Mucosa of descending colon (tissue), 3 donors: Measurements from ENCODE around the gene GEMIN8. TPM values are rescaled to one million over a fixed set of nuclear protein-coding genes. Genes with fewer than 3 reads are reported as not detected.

ENCODE experiments used
- ATAC-seq: fragments of 200-7000 bp; cut with Tn5 transposase; one replicate; pipeline ENCODE4 v1.9.1; 2020; ENCODE audit warnings: mild to moderate bottlenecking, moderate library complexity
- DNase-seq, 3 donors: peaks; one replicate each; pipeline ENCODE4 v3.0.0-alpha.2; 2020
- H3K36me3 ChIP-seq: fragments of 200-600 bp; one replicate; pipeline ENCODE4 v1.8.0; 2021; ENCODE audit warnings: low read depth, mild to moderate bottlenecking
- H3K4me1 ChIP-seq: fragments of 200-600 bp; one replicate; pipeline ENCODE4 v1.8.0; 2021; ENCODE audit warnings: low read depth, mild to moderate bottlenecking
- H3K4me3 ChIP-seq: fragments of 200-600 bp; one replicate; pipeline ENCODE4 v1.8.0; 2021; ENCODE audit warnings: mild to moderate bottlenecking
- H3K9me3 ChIP-seq: fragments of 200-600 bp; one replicate; pipeline ENCODE4 v1.8.0; 2021; ENCODE audit warnings: mild to moderate bottlenecking
- CTCF ChIP-seq: fragments of 200-600 bp; IDR thresholded peaks from one replicate; pipeline ENCODE4 v1.8.0; 2022; ENCODE audit warnings: antibody characterized with exemption, mild to moderate bottlenecking
- intact Hi-C, 2 donors: fragments of 100-400 bp; cut with DNase I in 1 of 2; cut with micrococcal nuclease in 1 of 2; formaldehyde crosslinking; loops; one replicate each; pipeline versions ENCODE4 v1.11.0 to v1.11.1; 2022; cut with DNase I, micrococcal nuclease
- total RNA-seq, 3 donors: library from RNA; stranded (reverse); fragmentation: NEBNext Ultra II Directional in 2 of 3; extraction: Animal tissue kit (Norgen Biotek cat#: 25700) in 2 of 3; gene quantifications; one replicate each; pipeline versions ENCODE4 v1.2.1 to v1.2.4, GENCODE V29; 2021 to 2023
- donor health status: DM: no; HTN: no; CAD: no; lungs with moderate emphysema.
- donor health status: DM: no; HTN: no; CAD: no.
- donor health status: DM: no; HTN: yes; CAD: no.

GEMIN8 gene
- total RNA-seq, 3 donors from 2014 or later: 13.5 to 15.9 (median 14.9) TPM

DNA sequence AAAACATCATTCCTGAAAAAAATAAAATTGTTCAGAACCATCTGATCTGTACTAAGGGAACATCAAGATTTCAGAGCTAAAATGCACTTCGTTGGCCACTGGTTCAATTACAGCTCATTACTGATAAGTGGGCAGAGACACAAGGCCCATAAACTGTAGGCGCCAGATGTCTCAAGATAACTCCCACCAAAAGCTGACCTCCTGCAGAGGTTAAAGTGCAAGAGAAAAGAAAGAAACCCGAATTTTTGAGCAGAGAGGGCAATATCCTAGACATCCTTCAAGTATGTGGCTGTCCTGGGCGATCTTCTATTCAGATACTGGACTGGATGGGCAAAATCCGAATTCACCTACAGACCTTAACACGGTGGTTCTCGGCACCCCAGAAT lies 660 bp downstream of the GEMIN8 start:
- no peak for DNase-seq
- ATAC-seq: no peak
- intact Hi-C loops: no loop called here

GRCh38 chrX:14028473-14028872 lies 1.2 kb downstream of the GEMIN8 start:
- no peak for DNase-seq
- H3K4me3 ChIP-seq: no peak overlapping the region

More for the DNA sequence above, 660 bp downstream of the GEMIN8 start:
- Histone ChIP-seq H3K4me1 (no peaks in the 10 kb centered on the region), H3K36me3 (no peaks in the 10 kb centered on the region), H3K4me3 (peak overlapping the region; percentile 28), H3K9me3 (no peaks in the 10 kb centered on the region)
- TF ChIP-seq CTCF: no peak

DNA sequence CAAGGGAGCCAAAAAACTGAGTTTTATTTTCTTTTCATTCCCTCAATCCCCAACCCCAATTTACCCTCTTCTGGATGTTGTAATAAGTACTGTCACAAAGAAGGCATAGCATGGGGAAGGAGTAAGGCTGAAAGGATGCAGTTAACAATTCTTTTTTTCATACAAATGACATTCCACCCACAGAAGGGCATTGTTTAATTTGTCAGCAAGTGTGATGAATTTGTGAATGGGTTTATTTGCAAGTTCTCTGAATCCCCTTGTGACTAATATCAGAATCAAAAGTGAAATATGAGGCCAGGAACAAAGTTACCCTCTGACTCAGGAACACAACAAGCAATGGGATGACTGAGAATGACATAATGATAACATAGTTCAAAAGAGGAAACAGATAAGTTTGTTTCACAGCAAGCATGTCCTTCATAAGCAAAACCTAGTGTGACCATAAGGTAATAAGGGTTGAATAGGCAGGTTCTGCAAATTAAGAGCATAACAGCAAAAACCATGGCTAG lies 2.1 kb downstream of the GEMIN8 start:
- no peaks in the 10 kb centered on the region for H3K36me3 ChIP-seq
- no peak overlapping the region for H3K4me3 ChIP-seq
- no peak for ATAC-seq
- no peak for DNase-seq
- H3K9me3 ChIP-seq: no peaks in the 10 kb centered on the region
- intact Hi-C loops: no loop called here
- no peaks in the 10 kb centered on the region for H3K4me1 ChIP-seq
- no peak for TF ChIP-seq CTCF

More at GRCh38 chrX:14028473-14028872, 1.2 kb downstream of the GEMIN8 start:
- no peaks in the 10 kb centered on the region for H3K9me3 ChIP-seq
- H3K4me1 ChIP-seq: no peaks in the 10 kb centered on the region
- ATAC-seq: no peak
- intact Hi-C loops: no loop called here
- TF ChIP-seq CTCF: no peak
- no peaks in the 10 kb centered on the region for H3K36me3 ChIP-seq

- no peak for TF ChIP-seq CTCF
- H3K4me3 ChIP-seq: no peak overlapping the region
- no peaks in the 10 kb centered on the region for H3K36me3 ChIP-seq
- H3K9me3 ChIP-seq: no peaks in the 10 kb centered on the region
- no peaks in the 10 kb centered on the region for H3K4me1 ChIP-seq
- intact Hi-C loops: no loop called here
- DNase-seq (peak in 1 of 3 donors; percentile 22), ATAC-seq (no peak)
These were observed 2.7 kb downstream of the GEMIN8 start for GRCh38 chrX:14027036-14027435.

GRCh38 chrX:14026121-14026520 lies 3.6 kb downstream of the GEMIN8 start:
- TF ChIP-seq CTCF: no peak
- Histone ChIP-seq H3K4me1 (no peaks in the 10 kb centered on the region), H3K4me3 (no peak overlapping the region), H3K36me3 (no peaks in the 10 kb centered on the region), H3K9me3 (no peaks in the 10 kb centered on the region)
- no peak for ATAC-seq
- intact Hi-C loops: no loop called here
- DNase-seq: no peak

DNA sequence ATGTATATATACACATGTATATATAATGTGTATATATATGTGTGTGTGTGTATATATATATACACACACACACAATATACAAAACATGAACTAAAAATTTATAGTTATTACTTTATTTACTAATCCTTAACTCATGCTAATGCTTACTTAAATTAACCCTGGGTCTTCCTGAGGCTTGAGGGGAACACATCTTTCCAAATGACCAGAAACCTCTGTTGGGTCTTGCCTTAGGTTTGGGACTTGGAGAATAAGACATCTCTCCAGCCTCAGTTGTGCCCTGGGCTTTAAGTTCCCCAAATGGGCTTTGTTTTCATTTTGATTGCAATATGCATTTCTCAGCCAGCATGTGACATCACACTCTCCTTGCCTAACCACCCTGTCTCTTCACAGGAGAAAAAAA lies 7.7 kb downstream of the GEMIN8 start:
- no peak for ATAC-seq
- Histone ChIP-seq H3K4me1 (no peaks in the 10 kb centered on the region), H3K4me3 (no peak overlapping the region), H3K36me3 (no peaks in the 10 kb centered on the region), H3K9me3 (no peaks in the 10 kb centered on the region)
- intact Hi-C loops: no loop called here
- DNase-seq: no peak
- no peak for TF ChIP-seq CTCF
